GM19452 (cell line): ENCODE data around the gene SERPINE1.
A peak's percentile ranks its signal among the peaks of the same experiment; 100 is the strongest.

Source experiments
- ATAC-seq: cut with Tn5 transposase; IDR thresholded peaks from one replicate; pipeline ENCODE4 v1.9.1; 2021; ENCODE audit not compliant: unreplicated experiment

SERPINE1 gene

DNA sequence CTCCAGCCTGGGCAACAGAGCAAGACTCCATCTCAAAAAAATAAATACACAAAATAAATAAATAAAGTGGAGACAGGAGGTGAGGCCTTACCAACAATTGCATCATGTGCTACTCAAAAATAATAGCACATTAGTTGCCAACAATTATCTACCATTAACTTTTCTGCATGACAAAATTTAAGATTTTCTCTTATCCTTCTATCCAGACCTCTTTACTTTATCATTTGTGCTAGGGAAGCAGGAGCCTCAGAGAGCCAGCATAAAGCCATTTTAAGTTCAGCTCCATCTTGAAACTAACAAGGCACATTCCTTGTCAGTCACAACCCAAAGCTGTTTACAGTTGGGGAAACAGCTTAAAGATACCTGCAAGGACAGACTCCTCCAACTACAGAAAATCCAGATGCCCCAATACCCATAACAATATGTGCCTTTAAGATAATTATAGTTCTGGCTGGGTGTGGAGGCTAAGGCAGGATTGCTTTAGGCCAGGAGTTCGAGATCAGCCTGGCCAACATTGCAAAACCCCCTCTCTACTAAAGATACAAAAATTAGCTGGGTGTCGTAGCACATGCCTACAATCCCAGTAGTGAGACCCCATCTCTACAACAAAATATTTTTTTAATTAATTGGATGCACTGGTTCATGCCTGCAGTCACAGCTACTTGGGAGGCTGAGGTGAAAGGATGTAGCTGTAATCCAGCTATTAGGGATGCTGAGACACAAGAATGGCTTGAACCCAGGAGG is 25.2 kb downstream of the SERPINE1 start:
- no peak for ATAC-seq

DNA sequence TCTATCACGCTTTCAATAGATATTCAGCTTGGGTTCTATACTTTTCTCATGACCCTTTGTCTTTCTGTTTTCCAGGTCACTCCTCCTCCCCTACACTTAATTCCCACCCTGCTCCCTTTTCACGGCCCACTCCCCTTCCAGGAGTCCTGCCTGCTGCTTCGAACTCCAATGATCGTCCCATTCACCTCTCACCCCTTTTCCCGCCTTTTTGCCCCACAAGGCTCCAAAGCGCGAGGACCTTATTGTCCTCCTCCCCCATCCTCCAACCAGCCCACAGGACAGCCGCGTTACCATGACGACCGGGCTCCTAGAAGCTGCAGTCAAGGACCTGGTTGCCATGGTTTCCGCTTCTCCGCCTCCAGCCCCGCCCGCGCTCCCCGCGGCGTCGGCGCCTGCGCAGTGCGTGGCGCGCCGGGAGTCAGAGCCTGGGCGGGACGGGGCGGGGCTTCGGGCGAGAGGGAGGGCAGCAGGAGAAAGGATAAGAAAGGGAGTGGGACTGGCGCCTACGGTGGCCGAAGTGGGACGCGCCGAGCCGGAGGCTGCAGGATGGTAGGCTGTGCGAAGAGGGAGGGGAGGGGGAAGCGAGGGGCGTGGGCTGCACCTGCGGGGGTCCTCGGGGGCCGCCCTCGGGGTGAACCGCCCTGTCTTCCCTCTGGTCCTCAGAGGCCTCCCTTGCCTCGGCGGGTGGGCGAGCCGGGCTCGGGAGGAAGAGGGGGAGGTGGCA is 27.2 kb downstream of the SERPINE1 start, which contains the start of gene AP1S1:
TSS of gene AP1S1 (plus strand) at position 508 of the 724 bp plus-strand sequence. CDS start at position 547, 39 bp downstream.
- ATAC-seq: peak; percentile 83

DNA sequence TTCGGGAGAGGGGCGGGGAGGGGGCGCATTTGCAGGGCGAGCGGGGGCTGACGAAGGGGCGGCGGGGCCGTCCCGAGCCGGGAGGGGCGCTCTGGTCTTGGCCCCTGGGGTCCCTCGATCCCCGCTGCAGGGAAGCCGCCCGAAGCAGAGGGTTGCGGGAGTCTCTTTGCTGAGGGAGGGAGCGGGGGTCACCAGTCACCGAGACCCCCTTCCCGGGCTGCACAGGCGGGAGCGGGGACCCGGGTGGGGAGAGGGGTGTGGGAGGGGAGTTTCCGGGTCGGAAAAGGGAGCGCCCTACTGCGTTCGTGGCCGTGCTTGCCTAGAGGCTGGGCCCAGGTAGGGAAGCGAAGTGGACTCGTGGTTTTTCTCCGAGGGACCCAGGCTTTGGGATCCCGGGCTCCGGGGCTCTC is 27.8 kb downstream of the SERPINE1 start:
- ATAC-seq: no peak

DNA sequence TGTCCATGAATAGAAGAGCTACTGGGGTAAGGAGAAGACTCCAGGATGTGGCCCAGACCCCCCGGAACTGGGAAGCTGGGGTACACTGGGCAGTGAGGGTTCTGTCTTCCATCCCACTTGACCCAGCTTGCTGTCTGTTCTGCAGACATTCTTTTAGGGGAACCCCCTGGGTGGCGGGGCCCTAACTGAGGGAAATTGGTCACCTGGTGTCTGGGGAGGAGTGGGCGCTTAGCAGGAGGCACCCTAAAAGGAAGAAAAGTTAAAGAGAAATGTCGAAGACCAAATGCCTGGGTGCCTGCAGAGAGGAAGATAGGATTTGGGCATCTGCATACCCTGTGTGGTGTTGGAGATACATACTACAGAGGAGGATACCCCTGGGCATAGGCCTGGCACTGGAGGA is 28.4 kb downstream of the SERPINE1 start:
- no peak for ATAC-seq

DNA sequence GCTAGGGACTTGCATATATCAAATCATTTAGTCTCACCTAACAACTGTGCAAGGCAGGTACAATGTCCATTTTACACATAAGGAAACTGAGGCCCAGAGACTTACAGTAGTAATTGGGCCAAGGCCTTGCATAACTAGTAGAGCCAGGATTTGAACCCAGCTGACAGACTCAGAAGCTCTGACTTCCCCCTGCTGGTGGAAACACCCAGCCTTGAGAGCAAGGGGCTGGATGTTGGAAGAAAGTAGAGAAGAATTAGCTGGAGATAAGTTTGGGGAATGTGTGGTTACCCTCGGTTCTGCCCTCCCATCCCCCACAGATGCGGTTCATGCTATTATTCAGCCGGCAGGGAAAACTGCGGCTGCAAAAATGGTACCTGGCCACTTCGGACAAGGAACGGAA is 29.4 kb downstream of the SERPINE1 start:
- no peak for ATAC-seq

GRCh38 chr7:101156866-101157589 is 30.1 kb downstream of the SERPINE1 start:
- ATAC-seq: no peak

GRCh38 chr7:101159696-101160674 is 33.1 kb downstream of the SERPINE1 start:
- no peak for ATAC-seq

- ATAC-seq: no peak
These were observed 34.0 kb downstream of the SERPINE1 start for GRCh38 chr7:101160910-101161309.

GRCh38 chr7:101161692-101162471 is 35.0 kb downstream of the SERPINE1 start:
- ATAC-seq: no peak

DNA sequence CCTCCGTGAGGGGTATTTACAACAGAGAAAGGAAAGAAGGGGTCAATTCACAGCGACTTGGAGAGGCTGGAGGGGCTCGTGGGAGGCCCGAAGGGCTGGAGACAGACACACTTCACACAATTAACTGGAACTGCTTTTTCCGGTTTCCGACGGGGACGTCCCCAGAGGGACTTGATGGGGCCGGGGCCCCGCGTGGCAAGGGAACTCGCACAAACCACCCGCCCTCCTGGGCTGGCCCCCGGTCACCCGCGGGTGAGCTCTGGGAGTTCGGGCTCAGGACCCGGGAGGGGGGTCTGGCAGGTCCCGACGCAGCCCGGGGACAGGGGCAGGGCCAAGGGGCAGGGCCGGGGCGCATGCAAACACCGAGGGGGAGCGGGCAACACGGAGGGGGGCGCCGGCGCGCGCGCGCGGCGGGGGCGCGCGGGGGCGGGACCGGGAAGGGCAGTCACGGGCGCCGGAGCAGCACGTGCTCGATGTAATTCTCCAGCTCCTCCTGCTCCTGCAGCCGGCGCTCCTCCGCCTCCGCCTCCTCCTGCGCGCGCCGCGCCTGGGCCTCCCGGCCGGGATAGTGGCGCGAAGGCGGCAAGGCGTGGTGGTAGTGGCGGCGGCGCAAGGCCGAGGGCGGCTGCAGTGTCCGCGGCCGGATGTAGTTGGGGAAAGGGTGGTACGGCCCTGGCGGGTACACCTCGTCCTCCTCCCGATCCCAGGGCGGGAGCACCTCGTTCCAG is 35.8 kb downstream of the SERPINE1 start:
- ATAC-seq: no peak

GRCh38 chr7:101163279-101164070 is 36.6 kb downstream of the SERPINE1 start:
- ATAC-seq: no peak

- no peak for ATAC-seq
These were observed 37.4 kb downstream of the SERPINE1 start for GRCh38 chr7:101164071-101164840.

- ATAC-seq: no peak
These were observed 38.4 kb downstream of the SERPINE1 start, which contains the start of gene VGF for GRCh38 chr7:101165075-101165957. Gene VGF, minus strand, starts transcription at chr7:101165569. Its CDS starts 726 bp downstream, at chr7:101164843.

DNA sequence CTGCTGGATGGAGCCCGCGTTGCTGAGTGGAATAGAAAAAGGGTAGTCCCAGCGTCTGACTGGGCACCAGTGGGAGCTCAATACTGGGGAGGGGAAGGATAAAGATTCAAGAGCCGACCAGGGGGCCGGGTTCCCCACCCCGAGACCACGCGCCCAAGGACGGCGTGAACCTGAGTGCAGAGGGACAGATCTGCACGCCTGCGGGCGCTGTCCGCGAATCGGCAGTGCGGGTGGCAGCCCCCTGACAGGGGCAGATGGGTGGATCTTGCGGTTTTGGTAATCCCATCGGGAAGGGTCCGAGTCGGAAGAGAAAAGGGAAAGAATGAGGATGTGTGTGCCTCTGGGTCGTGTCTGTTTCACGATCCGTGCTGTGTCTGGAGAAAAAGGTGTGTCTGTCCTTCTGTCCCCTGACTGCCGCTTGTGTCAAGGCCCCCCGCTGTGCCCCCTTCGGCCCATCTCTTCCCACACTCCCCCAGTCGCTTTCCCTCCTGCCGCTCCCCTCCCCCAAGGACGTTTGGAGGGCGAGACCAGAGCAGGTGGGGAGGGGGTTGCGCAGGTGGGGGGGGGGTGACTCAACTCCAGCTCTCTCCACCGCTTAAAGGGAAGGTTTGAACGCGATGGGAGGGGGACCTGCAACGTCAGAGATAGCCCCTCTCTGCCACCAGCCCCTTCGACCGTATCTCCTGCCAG is 39.2 kb downstream of the SERPINE1 start:
- ATAC-seq: no peak

DNA sequence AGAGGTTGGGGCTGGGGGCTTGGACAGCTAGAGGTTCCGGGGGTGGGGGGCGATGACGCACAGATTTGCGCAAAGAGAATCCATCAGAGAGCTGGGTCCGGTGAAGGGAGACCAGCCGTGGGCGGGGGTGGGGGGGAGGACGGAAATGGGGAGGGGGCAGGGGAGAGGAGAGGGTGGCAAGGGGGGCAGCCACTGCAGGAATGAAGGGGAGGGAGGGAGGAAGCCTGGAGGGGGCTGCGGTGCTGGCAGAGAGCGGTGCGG is 39.7 kb downstream of the SERPINE1 start:
- ATAC-seq: no peak
